ENCODE results near the gene PGF.

- no peak for TF ChIP-seq CTCF (IDR thresholded peaks at IDR 0.05)
- TF ChIP-seq POLR2A (IDR thresholded peaks at IDR 0.05): no peak
Measured at GRCh38 chr14:74924061-74924460, 31.3 kb downstream of the PGF start.
